SU-DHL-6 (cell line): ENCODE data around the gene AOAH.

ENCODE experiments used
- CTCF ChIP-seq: fragments of 200-600 bp; sonication (generic); IDR thresholded peaks from one replicate; pipeline ENCODE4 v1.5.1; 2017; ENCODE audit warnings: antibody characterized with exemption, mild to moderate bottlenecking, low read length, moderate library complexity; ENCODE audit not compliant: insufficient read depth, poor library complexity, severe bottlenecking
- EZH2phosphoT487 ChIP-seq: fragments of 200-600 bp; sonication (generic), shearing (Covaris generic); conservative IDR thresholded peaks from 2 replicates; pipeline ENCODE4 v1.6.1; 2018; ENCODE audit warnings: mild to moderate bottlenecking, antibody characterized with exemption, low read length, moderate library complexity, mixed read lengths

DNA sequence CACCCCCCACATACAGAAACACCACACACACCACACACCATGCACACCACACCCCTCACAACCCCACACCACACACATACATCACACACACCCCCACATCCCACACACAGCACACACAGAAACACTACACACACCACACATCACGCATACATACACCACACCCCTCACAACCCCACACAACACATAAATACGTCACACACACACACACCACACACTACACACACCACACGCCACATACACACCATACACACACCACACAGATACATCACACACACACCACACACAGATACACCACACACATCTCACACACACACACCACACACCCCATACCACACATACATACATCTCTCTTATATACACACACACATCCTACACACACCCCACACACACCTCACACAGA, 208.4 kb downstream of the AOAH start:
- TF ChIP-seq CTCF (no peak), EZH2phosphoT487 (no peak)
